HG03460 (cell line): Measurements from ENCODE around the gene ARHGAP19.

Experiments
- ATAC-seq: cut with Tn5 transposase; IDR thresholded peaks from one replicate; pipeline ENCODE4 v1.9.1; 2021; ENCODE audit not compliant: unreplicated experiment

Gene ARHGAP19

DNA sequence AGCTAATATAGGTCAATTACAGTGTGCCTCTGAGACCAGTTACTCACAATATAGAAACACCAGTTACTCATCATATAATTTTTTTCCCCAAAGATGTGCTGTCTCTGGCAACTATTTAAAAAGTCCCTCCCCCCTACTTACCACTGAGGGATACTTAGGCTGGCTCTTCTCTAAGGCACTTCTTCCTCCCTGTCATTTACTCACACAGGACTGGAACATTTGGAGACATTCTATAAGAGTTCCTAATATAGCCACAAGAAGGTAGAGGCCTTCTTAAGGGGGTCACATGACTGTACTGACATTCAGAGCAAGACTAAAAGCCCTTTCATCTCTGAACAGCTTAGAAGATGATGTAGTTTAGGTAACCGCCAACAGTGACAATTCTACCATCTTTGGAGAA is 62.3 kb downstream of the ARHGAP19 start:
- ATAC-seq = no peak

DNA sequence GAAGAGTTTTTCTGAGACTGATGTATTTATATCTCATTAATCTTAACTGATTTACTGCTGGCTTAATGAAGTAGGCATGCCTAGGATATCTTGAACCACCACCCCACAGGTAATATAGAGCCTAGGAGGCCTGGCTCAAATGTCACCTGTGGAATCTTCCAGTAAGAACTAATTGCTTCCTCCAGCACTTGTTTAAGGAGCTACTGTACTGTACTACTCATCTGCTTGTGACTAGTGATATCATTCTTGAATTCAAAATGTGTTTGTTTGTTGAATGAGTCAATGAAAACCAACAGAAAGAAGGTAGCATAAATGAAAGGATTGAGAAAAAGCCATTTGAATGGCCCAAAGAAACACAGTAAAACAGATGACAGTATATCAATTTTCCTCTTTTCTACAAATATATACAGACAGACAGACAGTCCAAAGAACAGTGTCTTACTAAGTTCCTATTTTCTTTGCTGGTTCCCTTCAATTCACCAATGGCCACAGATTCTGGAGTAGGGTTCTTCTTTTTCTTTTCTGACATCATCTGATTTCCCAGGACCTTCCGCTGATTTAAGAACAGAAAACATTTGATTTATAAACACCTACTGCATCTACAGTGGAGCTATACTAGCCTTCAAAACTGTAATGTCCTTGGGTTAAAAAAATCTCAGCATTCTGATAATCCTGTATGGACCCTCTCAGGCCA is 63.0 kb downstream of the ARHGAP19 start:
- ATAC-seq = no peak

DNA sequence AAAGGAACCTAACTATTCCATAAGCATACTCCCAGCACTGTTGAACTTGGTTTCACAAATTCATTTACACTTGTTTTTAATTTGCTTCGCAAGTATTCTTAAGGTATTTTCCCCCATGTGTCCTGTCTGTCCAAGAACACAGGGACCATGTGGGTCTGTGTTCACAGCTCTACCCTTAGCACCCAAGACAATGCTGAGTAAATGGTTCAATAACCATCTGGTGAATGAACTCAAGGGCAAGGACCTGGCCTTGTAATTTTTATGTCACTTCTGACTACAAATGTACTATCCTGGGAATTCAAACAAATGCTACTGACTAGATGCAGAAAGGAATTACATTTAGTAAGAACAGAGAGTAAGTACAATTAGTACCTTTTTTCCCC is 63.7 kb downstream of the ARHGAP19 start:
- no peak for ATAC-seq

DNA sequence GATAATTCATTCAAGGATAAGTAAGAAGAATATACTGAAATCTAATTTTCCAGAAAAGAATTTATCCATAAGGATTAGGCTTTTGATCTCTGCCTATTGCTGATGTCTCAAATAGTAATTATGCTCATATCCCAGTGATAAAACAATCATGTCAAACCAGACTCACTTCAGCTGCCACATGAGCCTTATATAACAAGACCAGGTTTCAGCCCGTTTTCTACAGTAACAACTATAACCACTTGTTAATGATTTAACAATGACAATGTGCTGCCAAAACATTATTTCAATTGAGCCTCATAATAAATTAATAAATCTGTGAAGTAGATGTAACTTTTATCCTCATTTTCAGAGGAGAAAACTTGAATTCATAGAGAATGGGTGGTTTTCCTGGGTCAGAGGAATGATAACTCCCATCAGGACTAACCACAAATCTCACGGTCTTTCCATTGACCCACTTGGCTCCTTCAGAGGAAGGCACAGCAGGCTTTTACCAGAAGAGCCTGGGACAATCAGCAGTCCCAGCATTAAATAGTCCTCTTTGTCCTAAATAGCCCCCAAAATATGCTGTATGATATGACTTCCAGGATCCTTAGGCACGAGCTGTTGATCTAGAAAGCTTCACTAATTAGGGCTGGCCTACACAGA is 64.2 kb downstream of the ARHGAP19 start:
- no peak for ATAC-seq

DNA sequence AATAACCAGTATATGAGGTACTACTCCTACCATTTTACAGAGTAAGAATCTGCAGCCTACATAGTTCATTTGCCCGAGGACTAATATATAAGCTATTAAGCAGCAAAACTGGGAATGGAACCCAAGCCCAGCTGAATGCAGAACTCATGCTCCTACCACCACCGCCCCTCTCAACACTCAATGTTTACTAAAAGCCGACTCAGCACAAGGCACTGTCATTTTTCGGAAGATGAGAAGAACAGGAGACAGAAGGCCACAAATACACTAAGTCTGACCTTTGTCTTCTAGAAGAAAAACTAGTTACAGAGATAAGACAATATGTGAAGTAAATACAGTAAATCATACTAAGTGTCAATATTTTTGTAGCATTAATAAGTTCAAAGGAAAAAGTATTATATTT is 66.0 kb downstream of the ARHGAP19 start:
- ATAC-seq = no peak

DNA sequence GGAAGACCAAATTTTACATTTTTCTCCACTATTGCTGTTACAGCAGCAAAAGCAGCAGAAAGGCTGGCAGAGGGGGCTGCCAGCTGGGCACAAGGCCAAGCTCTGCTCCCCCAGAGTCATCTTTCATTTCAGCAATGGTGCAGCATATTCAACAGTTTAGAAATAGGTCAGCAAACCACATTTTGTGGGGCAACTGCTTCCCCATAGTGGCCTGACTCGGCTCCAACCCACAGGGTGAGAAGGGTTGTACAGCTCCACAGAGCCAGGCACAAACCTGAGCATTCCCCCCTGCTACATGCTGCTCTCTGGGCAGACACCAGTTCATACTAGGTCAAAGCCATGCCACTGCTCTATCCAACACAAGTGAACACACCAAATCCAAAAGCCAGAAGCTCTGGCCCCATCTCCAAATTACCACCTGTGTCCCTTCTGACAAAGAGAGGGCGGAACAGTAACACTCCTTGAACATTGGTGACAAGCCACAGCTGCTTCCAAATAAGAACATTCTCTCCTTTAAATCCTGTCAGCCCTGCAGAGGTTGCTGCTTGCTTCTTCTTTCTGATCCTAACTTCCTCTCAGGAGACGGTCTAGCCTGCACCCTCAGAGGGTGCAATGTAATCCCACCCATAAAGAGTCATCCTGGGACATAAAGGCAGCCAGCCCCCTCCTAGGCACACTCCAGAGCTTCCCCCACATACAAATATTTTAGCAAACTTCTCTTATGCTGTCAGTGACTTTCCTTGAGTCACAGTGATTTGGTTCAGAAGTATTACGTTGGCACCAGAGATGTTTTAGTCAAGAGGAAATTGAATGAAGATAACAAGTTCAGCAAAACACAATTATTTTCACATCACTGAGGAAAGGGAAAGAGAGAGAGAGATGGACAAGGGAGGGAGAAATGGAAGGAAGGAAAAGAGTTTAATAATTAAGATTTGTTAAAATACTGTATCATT is 67.7 kb downstream of the ARHGAP19 start:
- ATAC-seq = no peak

DNA sequence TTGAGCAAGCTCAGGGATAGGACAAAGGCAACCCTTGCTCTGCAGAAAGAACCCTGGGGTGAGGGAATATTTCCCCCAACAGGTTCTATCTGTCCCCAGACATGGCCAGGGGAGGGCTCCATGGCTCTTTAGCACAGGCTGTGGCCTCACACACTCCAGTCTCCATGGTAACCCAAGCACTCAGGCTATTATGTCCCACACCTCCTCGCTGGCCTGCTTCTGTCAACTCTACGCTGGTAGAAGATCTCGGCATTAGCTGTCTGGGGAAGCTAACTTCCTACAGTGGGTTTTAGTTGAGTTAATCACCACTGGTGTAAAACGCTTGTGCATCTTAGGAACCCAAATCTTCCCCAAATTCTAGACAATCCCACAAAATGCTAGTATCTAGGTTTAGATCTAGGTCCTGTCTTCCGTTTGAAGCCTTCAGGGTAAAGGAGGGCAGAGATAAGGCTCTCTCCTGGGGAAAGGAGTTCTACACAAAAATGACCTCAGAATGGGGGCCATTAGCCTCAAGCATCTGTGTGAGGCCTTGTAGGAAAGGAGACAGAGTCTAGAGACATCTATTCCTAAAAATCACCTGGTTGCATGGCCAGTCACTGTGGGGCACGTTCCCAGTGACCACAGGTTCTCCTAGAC is 70.0 kb downstream of the ARHGAP19 start:
- no peak for ATAC-seq

DNA sequence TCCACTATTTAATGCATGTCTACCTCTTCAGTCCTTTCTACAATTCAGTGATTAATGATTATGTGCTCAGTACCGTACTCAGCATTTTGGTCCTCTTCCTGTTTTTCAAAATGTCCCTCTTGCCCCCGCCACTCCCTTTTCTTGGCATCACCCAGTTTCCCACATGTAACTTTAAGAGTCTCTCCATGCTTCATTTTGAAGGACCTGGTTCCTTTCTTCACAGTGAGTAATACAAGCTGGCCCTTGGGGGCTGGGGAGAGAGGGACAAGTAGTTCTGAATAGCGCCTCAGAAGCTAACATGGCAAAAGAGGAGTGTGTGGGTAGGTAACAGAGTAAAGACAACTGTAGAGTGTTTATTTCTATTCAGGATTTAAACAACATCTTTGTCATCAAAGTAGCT is 72.1 kb downstream of the ARHGAP19 start:
- no peak for ATAC-seq

DNA sequence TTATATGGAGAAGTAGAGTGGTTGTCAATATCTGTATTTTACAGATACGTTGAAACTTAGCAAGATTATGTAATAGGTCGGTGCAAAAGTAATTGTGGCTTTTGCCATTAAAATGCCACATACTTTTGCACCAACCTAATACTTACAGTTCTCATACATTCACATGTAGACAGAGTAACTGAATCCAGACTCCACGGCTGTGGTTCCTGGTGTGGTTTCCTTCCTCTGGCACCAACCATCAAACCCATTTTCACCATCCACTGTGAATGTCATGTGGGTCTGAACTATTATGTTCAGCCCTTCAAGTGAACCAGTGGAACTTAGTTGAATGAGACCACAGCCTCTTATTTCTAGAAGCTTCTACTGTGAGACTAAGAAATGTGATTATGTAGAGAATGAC is 75.1 kb downstream of the ARHGAP19 start:
- ATAC-seq = no peak

DNA sequence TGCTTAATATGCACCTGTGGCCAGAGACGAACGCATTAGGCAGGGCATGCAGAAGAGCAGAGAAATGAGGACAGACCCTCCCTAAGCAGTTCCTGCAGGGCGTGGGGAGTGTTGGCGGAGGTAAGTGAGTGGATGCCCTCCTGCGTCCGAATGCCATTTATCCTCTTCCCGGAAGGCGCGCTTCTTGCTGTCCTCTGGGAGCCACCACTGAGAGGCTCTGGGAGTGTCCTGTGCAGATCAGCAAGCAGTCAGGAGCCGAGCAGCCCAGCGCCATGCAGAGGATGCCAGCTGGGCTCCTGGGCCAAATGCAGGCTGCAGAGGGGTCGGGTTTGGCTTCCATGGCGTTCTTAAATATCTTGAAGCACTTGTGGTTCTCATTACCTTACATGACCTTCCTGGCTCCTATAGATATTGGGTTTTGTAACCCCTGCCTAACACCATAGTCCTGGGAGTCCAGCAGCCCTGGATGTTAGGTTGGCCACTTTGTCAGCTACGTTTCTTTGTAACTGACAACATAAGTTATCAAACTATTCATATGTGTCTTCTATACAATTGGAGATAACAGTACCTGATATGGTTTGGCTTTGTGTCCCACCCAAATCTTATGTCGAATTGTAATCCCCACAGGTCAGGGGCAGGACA is 76.7 kb downstream of the ARHGAP19 start:
- ATAC-seq = no peak

DNA sequence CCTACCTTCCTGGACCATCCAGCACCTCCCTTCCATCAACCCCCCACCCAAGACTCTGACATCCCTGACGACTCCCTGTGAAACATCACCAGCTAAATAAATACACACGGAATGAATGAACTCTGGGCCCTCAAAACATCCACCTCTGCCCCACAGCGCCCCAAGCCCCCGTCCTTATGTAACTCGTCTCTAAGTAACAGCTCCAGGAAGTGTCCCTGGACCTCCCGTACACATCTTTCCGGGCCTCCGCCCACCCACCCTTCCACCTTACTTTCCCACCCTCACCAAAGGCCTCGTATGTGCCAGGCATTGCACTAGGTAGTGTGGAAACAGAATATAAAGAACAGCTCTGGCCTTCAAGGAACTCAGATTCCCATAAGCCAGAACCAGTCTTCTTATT is 79.0 kb downstream of the ARHGAP19 start:
- no peak for ATAC-seq

DNA sequence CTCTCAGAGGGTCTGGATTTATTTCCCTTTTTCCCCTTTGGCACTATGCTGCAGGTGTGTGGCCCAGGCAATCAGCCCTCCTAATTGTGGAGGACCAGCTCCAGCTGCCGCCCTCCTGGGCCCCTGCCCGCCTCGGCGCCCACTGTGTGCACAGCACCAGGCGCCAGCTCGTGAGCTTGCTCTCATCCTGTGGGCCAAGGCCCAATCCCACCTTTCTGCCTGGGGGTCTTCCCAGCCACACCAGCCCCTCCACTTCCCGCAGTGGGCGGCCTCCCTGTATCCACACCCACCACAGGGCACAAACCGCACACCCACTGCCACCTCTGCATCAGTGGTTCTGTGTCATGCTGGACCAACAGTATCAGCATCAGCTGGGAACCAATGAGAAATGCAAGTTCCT is 81.2 kb downstream of the ARHGAP19 start:
- no peak for ATAC-seq

DNA sequence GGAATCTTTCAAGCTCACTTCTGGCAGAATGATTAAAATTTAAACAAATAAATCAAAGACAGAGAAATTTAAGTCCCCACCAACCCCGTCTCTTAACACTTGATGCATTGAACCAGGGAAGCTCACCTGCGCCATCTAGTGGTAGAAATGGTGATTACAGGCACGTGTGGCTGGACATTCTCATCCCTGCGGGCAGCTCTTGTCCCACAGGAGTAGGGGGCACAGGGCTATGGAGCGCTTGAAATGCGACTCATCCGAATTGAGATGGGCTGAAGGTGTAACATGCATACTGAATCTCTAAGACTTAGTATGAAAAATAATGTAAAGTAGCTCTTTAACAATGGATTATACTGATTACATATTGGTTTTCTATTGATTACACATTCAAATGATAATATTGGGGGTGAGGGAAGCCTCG is 81.9 kb downstream of the ARHGAP19 start:
- ATAC-seq = no peak

DNA sequence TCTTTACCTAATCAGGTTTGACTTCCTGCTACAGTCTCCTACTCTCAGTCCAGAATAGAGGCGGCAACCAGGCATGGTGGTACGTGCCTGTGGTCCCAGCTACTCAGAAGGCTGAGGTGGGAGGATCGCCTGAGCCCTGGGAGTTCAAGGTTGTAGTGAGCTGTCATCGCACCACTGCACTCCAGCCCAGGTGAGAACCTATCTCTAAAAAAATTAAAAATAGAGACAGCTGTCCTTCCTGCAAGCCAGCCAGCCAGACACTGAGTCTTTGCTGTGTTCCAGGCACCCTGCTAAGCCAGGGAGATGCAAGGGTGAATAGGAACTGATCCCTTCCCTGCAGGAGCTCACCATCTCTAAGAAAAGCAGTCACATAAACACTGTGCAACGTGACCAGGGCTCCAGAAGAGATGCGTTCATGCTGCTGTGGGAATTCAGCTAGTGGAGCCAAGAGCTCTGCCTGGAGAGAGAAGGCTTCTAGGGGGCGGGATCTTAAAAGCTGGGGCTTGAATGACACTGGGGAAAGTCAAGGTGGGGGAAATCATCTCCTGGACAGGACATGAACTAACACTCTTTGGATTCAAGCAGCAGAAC is 84.6 kb downstream of the ARHGAP19 start:
- no peak for ATAC-seq

DNA sequence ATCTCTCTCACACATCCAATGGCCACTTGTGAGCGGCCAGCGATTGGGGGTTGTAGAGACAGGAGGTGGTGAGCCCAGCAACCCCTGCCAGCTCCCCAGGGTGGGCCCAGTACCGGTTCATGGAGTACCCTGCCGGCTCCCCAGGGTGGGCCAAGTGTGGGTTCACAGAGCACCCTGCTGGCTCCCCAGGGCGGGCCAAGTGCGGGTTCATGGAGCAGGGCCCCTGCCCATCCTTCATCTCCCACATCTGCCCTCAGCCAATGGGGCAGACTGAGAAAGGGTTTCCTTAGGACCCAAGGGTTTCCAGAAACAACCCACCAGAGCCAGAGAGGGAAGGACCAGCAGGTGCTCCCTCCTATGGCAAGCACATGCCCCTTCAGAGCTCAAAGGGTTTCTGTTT is 85.3 kb downstream of the ARHGAP19 start:
- ATAC-seq = no peak

DNA sequence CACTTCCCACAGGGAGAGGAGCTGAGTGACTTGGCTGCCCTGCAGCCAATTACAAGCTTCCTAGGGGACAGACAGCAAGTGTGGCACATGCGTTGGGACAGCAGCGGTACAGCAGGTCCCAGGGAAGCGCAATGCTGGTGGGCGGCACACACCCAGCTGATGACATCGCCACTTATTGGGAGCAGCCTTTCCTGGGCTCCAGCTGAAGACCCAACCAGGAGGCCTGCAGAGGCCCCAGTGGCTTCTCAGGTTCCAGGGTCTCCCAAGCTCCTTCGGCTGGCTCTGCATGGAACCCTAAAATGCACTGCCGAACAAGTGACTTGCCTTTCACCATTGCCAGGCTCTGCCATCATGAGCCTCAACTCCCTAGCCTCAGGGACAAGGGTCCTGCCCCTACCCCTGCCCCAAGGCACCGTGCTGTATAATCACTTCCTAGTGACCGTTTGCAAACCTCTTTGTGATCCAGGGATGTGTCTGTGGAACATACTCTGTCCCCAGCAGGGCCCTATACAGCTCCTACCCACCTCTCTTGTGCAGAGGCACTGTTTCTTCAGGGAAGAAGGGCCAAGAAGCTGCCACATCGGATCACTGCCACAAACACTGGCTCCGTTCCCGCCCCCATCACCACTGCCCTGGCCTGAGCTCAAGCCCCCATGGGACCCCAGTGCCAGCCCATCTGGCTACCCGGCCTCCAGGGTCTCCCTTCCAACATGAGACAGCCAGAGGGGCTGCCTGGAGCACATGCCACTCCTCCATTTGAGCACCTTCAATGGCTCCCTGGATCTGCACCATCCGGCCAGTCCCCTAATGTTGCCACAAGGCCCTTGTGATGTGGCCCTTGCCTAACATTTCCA is 87.4 kb downstream of the ARHGAP19 start:
- no peak for ATAC-seq

DNA sequence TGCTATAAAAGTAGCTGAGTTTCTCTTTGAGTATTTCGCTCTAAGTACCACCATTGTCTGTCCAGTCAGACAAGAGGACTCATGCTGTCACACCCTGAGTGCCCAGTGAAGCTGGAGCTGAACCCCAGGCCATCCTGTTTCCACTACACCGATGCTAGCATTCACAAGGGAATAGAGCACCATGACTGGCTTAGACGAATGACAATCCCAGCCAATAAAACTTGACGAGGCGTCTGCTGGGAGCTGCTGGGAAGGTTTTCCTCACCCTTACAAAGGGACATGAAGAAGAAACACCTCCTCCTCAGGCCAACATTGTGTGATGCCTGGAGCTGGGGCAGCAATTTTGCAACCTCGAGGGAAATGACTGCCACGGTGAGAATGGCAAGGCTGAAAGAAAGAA is 89.2 kb downstream of the ARHGAP19 start:
- ATAC-seq = no peak

DNA sequence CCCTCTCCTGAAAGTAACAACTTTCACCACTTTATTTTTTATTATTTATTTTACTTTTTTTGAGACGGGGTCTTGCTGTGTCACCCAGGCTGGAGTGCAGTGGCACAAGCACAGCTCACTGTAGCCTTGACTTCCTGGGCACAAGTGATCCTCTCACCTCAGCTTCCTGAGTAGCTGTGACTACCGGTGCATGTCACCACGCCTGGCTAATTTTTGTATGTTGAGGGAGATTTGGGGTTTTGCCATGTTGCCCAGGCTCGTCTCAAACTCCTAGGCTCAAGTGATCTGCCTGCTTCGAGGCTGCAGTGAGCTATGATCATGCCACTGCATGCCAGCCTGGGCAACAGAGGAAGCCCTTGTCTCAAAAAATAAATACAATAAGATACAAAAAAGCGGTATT is 91.8 kb downstream of the ARHGAP19 start:
- ATAC-seq = no peak

DNA sequence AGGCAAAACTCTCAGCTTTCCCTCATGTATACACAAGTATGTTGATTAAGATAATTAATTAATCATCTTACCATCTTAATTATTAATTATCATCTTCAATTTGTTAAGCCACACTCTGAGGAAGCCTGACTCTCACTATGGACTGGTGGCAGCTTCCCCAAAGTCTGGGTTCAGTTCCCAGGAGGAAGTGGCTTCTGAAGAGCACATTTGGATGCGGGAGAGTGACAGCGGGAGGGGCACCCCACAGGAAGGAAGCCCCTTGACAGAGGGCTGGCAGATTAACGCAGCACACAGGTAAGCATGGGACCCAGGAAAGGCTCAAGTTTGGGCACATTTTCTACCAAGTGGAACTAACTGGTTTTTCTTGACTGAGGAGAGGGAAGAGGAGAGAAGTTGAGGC is 93.3 kb downstream of the ARHGAP19 start:
- ATAC-seq = no peak
